Brain microvascular endothelial cell (primary cell): ENCODE results near the gene CCDC85A.

Experiments
- DNase-seq: peaks from one replicate; pipeline ENCODE4 v3.0.0-alpha.2; 2020
- H3K27ac ChIP-seq: fragments of 250-450 bp; sonication (Bioruptor Pico); 2 replicates; pipeline ENCODE4 v1.5.1; 2020; ENCODE audit warnings: mild to moderate bottlenecking, moderate library complexity
- H3K27me3 ChIP-seq: fragments of 250-450 bp; sonication (Bioruptor Pico); replicated peaks from 2 replicates; pipeline ENCODE4 v1.5.1; 2020; ENCODE audit warnings: mild to moderate bottlenecking
- H3K36me3 ChIP-seq: fragments of 250-450 bp; sonication (Bioruptor Pico); replicated peaks from 2 replicates; pipeline ENCODE4 v1.5.1; 2020; ENCODE audit warnings: mild to moderate bottlenecking
- H3K4me3 ChIP-seq: 2 replicates; pipeline ENCODE4 v1.5.1; 2011; ENCODE audit warnings: low read depth, mild to moderate bottlenecking, control low read depth, low read length, moderate library complexity
- CTCF ChIP-seq: IDR thresholded peaks from 2 replicates; pipeline ENCODE4 v1.5.1; 2011; ENCODE audit warnings: low read depth, mild to moderate bottlenecking, moderate library complexity, low read length, control low read depth, inconsistent platforms; ENCODE audit errors: missing control alignments
- in situ Hi-C: cut with HindIII; loops from 2 replicates; pipeline ENCODE4 v1.10.0; 2017; ENCODE audit warnings: low sequenced_read_pairs, low pct_ligation_motif_present

Gene CCDC85A

GRCh38 chr2:56262241-56262640 is 78.5 kb downstream of the CCDC85A start:
- in situ Hi-C loops = no loop called here
- no peak for TF ChIP-seq CTCF
- no peak overlapping the region for H3K27ac ChIP-seq
- no peak overlapping the region for H3K4me3 ChIP-seq
- H3K36me3 ChIP-seq = no peaks in the 10 kb centered on the region
- no peaks in the 10 kb centered on the region for H3K27me3 ChIP-seq
- no peak for DNase-seq

- in situ Hi-C loops = no loop called here
- H3K4me3 ChIP-seq = no peak overlapping the region
Measured at GRCh38 chr2:56263876-56264275, 80.1 kb downstream of the CCDC85A start.

GRCh38 chr2:56266761-56267414 is 83.1 kb downstream of the CCDC85A start:
- Histone ChIP-seq H3K27me3 (no peaks in the 10 kb centered on the region), H3K36me3 (no peaks in the 10 kb centered on the region), H3K4me3 (no peak overlapping the region), H3K27ac (no peak overlapping the region)
- in situ Hi-C loops = no loop called here
- no peak for TF ChIP-seq CTCF
- DNase-seq = no peak

More at GRCh38 chr2:56263876-56264275, 80.1 kb downstream of the CCDC85A start:
- DNase-seq = no peak
- TF ChIP-seq CTCF = no peak
- Histone ChIP-seq H3K27ac (no peak overlapping the region), H3K36me3 (no peaks in the 10 kb centered on the region), H3K27me3 (no peaks in the 10 kb centered on the region)

GRCh38 chr2:56267415-56267788 is 83.6 kb downstream of the CCDC85A start:
- no peak for TF ChIP-seq CTCF
- H3K4me3 ChIP-seq = no peak overlapping the region
- DNase-seq = no peak
- no peaks in the 10 kb centered on the region for H3K36me3 ChIP-seq
- no peak overlapping the region for H3K27ac ChIP-seq
- in situ Hi-C loops = no loop called here
- H3K27me3 ChIP-seq = no peaks in the 10 kb centered on the region

- DNase-seq = no peak
- in situ Hi-C loops = no loop called here
- Histone ChIP-seq H3K36me3 (no peaks in the 10 kb centered on the region), H3K4me3 (no peak overlapping the region), H3K27me3 (no peaks in the 10 kb centered on the region), H3K27ac (no peak overlapping the region)
- TF ChIP-seq CTCF = no peak
Measured at GRCh38 chr2:56268856-56269255, 85.1 kb downstream of the CCDC85A start.

GRCh38 chr2:56271275-56271674 is 87.5 kb downstream of the CCDC85A start:
- in situ Hi-C loops = no loop called here
- no peak for DNase-seq
- Histone ChIP-seq H3K4me3 (no peak overlapping the region), H3K36me3 (no peaks in the 10 kb centered on the region), H3K27me3 (no peaks in the 10 kb centered on the region), H3K27ac (no peak overlapping the region)
- TF ChIP-seq CTCF = no peak
